H1 (cell line): ENCODE results near the gene ASB7. TPM values are rescaled to one million over a fixed set of nuclear protein-coding genes. Genes with fewer than 3 reads are reported as not detected.

Source experiments
- CTCF ChIA-PET: fragments of 300-600 bp; sonication (Branson Sonifier 250); formaldehyde crosslinking; loops from one replicate; lab custom pipeline; 2021; ENCODE audit not compliant: partially characterized antibody; lab: Charles Lee
- POLR2A ChIA-PET: fragments of 300-600 bp; sonication (Branson Sonifier 250); formaldehyde crosslinking; loops from one replicate; lab custom pipeline; 2021; ENCODE audit warnings: inconsistent platforms; ENCODE audit not compliant: partially characterized antibody; lab: Charles Lee
- DNase-seq, 2 experiments: peaks; one replicate each; pipeline versions ENCODE4 v3.0.0 to v3.0.0-alpha.2; 2010 to 2022; ENCODE audit warnings: low spot score in 2 of 2, low read depth in 1 of 2, mixed read lengths in 1 of 2
- FAIRE-seq: peaks from 2 replicates; lab custom pipeline; 2011; peaks lifted over from hg19 to GRCh38; lab: Jason Lieb, UNC
- H2AFZ ChIP-seq: 2 replicates; pipeline ENCODE4 v1.8.1; 2012; ENCODE audit warnings: low read length, inconsistent platforms
- H2AK5ac ChIP-seq: 2 replicates; pipeline ENCODE4 v1.6.1; 2013; ENCODE audit warnings: low read depth, low read length
- H2BK120ac ChIP-seq: replicated peaks from 2 replicates; pipeline ENCODE3; 2013; ENCODE audit warnings: low read depth, low read length, inconsistent platforms
- H2BK12ac ChIP-seq: 2 replicates; pipeline ENCODE4 v1.6.1; 2013; ENCODE audit warnings: low read depth, low read length
- H2BK15ac ChIP-seq: 2 replicates; pipeline ENCODE4 v1.6.1; 2013; ENCODE audit warnings: low read length
- H2BK20ac ChIP-seq: 2 replicates; pipeline ENCODE4 v1.6.1; 2013; ENCODE audit warnings: low read length
- H2BK5ac ChIP-seq: 2 replicates; pipeline ENCODE4 v1.6.1; 2013; ENCODE audit warnings: low read depth, low read length
- H3K14ac ChIP-seq: 2 replicates; pipeline ENCODE4 v1.6.1; 2013; ENCODE audit warnings: inconsistent platforms; ENCODE audit not compliant: insufficient read length
- H3K18ac ChIP-seq: 2 replicates; pipeline ENCODE4 v1.6.1; 2013; ENCODE audit warnings: low read length; ENCODE audit errors: extremely low read depth
- H3K23ac ChIP-seq: 2 replicates; pipeline ENCODE4 v1.6.1; 2013; ENCODE audit warnings: inconsistent platforms; ENCODE audit not compliant: insufficient read length
- H3K23me2 ChIP-seq: 2 replicates; pipeline ENCODE4 v1.6.1; 2013; ENCODE audit warnings: low read depth, low read length
- H3K27ac ChIP-seq: 2 replicates; pipeline ENCODE4 v1.6.1; 2011; ENCODE audit warnings: low read depth, low read length, inconsistent platforms
- H3K27me3 ChIP-seq, 4 experiments: replicated peaks in 1 of 4; 1 replicate in 1 of 4; 2 replicates in 3 of 4; pipeline versions ENCODE4 v1.6.1 to v1.8.1; 2011 to 2013; ENCODE audit warnings: low read length in 3 of 4, mild to moderate bottlenecking in 3 of 4, inconsistent platforms in 2 of 4, mixed read lengths in 2 of 4, moderate library complexity in 1 of 4; ENCODE audit not compliant: control insufficient read depth in 3 of 4, insufficient read depth in 3 of 4; ENCODE audit errors: extremely low read depth in 1 of 4
- H3K36me3 ChIP-seq, 4 experiments: 2 replicates each; pipeline versions ENCODE4 v1.6.1 to v1.8.1; 2011 to 2013; ENCODE audit warnings: mild to moderate bottlenecking in 4 of 4, low read length in 3 of 4, moderate library complexity in 2 of 4, control low read depth in 1 of 4, inconsistent platforms in 1 of 4; ENCODE audit not compliant: insufficient read depth in 4 of 4, control insufficient read depth in 2 of 4
- H3K4ac ChIP-seq: replicated peaks from 2 replicates; pipeline ENCODE3; 2013; ENCODE audit warnings: low read length, low read depth, mixed read lengths, inconsistent platforms; ENCODE audit not compliant: insufficient read length
- H3K4me1 ChIP-seq, 4 experiments: replicated peaks in 1 of 4; 1 replicate in 1 of 4; 2 replicates in 3 of 4; pipeline versions ENCODE4 v1.6.1 to v1.8.1; 2011 to 2013; ENCODE audit warnings: low read length in 3 of 4, inconsistent platforms in 2 of 4, mixed read lengths in 1 of 4; ENCODE audit not compliant: insufficient read depth in 4 of 4, control insufficient read depth in 3 of 4
- H3K4me2 ChIP-seq, 2 experiments: 2 replicates each; pipeline versions ENCODE4 v1.6.1 to v1.8.1; 2011 to 2013; ENCODE audit warnings: low read depth in 2 of 2, low read length in 2 of 2, control low read depth in 1 of 2, inconsistent platforms in 1 of 2, mild to moderate bottlenecking in 1 of 2; ENCODE audit not compliant: insufficient read depth in 1 of 2
- H3K4me3 ChIP-seq, 4 experiments: fragments of 200-600, 300-600 bp in 1 of 4; sonication (generic), shearing (Covaris generic), sonication (Bioruptor Twin) in 1 of 4; 2 replicates each; pipeline versions ENCODE4 v1.5.1 to v1.8.1; 2011 to 2016; ENCODE audit warnings: low read length in 4 of 4, low read depth in 3 of 4, control low read depth in 2 of 4, inconsistent platforms in 2 of 4, mild to moderate bottlenecking in 2 of 4, mixed read lengths in 1 of 4, moderate library complexity in 1 of 4; ENCODE audit not compliant: insufficient read depth in 2 of 4; ENCODE audit errors: extremely low read depth in 1 of 4
- H3K56ac ChIP-seq: replicated peaks from 2 replicates; pipeline ENCODE3; 2013; ENCODE audit warnings: low read depth, mild to moderate bottlenecking, mixed read lengths, low read length, inconsistent platforms; ENCODE audit not compliant: insufficient read length
- H3K79me1 ChIP-seq: 2 replicates; pipeline ENCODE4 v1.6.1; 2013; ENCODE audit warnings: low read depth, low read length, control low read depth
- H3K79me2 ChIP-seq, 2 experiments: 2 replicates each; pipeline versions ENCODE4 v1.6.1 to v1.8.1; 2012 to 2013; ENCODE audit warnings: low read length in 2 of 2, mild to moderate bottlenecking in 2 of 2, inconsistent platforms in 1 of 2; ENCODE audit not compliant: insufficient read depth in 2 of 2, control insufficient read depth in 1 of 2
- H3K9ac ChIP-seq, 4 experiments: replicated peaks in 1 of 4; 1 replicate in 1 of 4; 2 replicates in 3 of 4; pipeline versions ENCODE4 v1.6.1 to v1.8.1; 2011 to 2013; ENCODE audit warnings: low read depth in 3 of 4, low read length in 3 of 4, control low read depth in 2 of 4, mild to moderate bottlenecking in 2 of 4, moderate library complexity in 2 of 4, inconsistent platforms in 1 of 4; ENCODE audit errors: extremely low read depth in 1 of 4
- H3K9me3 ChIP-seq, 2 experiments: 2 replicates each; pipeline versions ENCODE4 v1.6.1 to v1.8.1; 2012 to 2013; ENCODE audit warnings: mild to moderate bottlenecking in 2 of 2, moderate library complexity in 2 of 2, control low read depth in 1 of 2, inconsistent platforms in 1 of 2, low read depth in 1 of 2, low read length in 1 of 2, mixed read lengths in 1 of 2; ENCODE audit not compliant: insufficient read depth in 2 of 2
- H4K20me1 ChIP-seq, 2 experiments: replicated peaks in 1 of 2; 2 replicates each; pipeline versions ENCODE3 to v1.8.1; 2011 to 2013; ENCODE audit warnings: inconsistent platforms in 2 of 2, low read length in 2 of 2, mild to moderate bottlenecking in 1 of 2; ENCODE audit not compliant: insufficient read depth in 2 of 2, control insufficient read depth in 1 of 2
- H4K5ac ChIP-seq: 2 replicates; pipeline ENCODE4 v1.6.1; 2013; ENCODE audit warnings: low read length, low read depth, mixed read lengths, inconsistent platforms; ENCODE audit not compliant: insufficient read length
- H4K8ac ChIP-seq: 2 replicates; pipeline ENCODE4 v1.8.0; 2013; ENCODE audit warnings: mild to moderate bottlenecking, moderate library complexity, low read length, inconsistent platforms; ENCODE audit not compliant: insufficient read depth; ENCODE audit errors: extremely low read depth
- H4K91ac ChIP-seq: replicated peaks from 2 replicates; pipeline ENCODE3; 2013; ENCODE audit warnings: low read length, mixed read lengths, inconsistent platforms; ENCODE audit not compliant: insufficient read length
- WGBS, 2 experiments: shearing (Covaris generic) in 1 of 2; methylation state at CpG; one replicate each; pipeline versions ENCODE4 v1.1.6 to v1.1.7; 2013 to 2015; ENCODE audit warnings: low lambda C conversion rate in 2 of 2, mixed read lengths in 2 of 2, inconsistent platforms in 1 of 2, low coverage in 1 of 2, missing lambda C conversion rate in 1 of 2; ENCODE audit not compliant: insufficient replicate concordance in 2 of 2, insufficient coverage in 1 of 2, insufficient read length in 1 of 2; ENCODE audit errors: extremely low coverage in 1 of 2, missing lambda C conversion rate in 1 of 2; 5-methylcytosine and 5-hydroxymethylcytosine counted together
- polyA plus RNA-seq, 7 experiments: library from polyadenylated mRNA; depleted of rRNA in 3 of 7; stranded (reverse) in 5 of 7; unstranded in 2 of 7; fragments of >200 nt in 5 of 7; fragments of 200-250 nt in 2 of 7; gene quantifications; 1 replicate in 5 of 7; 2 replicates in 1 of 7; 4 replicates in 1 of 7; pipeline versions ENCODE4 v1.2.1 to v1.2.3, GENCODE V29; 2011 to 2013; ENCODE audit warnings: missing spikeins in 2 of 7, mixed read lengths in 2 of 7
- total RNA-seq: library from RNA; stranded (reverse); fragmentation: NEBNext Ultra II Directional; extraction: Animal tissue kit (Norgen Biotek cat#: 25700); gene quantifications from 2 replicates; pipeline ENCODE4 v1.2.1, GENCODE V29; 2021

ASB7 gene
- total and polyA plus RNA-seq, 2 of the 8 experiments (the other 6 are each of a cell fraction or from before 2014, with no cell fraction given), result 5.2 to 12.8 TPM

DNA sequence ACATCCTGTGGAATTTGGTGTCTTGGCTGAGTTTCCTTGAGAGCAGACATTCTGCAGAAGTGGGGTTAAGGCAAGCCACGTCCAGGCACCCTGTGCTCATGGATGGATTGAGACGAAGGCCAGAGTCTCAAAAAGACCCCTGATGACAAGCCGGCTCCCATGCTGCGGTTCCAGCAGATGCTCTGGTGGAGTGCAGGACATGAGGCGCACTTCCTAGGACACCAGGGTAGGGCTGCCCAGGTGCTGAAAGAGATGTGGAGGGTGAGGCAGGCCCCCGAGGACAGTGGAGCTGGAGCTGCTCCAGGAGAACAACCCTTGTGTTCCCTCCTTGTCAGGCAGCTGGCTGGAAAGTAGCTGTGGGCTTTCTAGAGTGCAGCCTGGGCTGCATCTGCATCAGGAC is 81.0 kb downstream of the ASB7 start:
- no peaks in the 10 kb centered on the region for H3K79me2 ChIP-seq
- 92% methylated on average over 6 of the region's 6 CpGs; no CpG with 5 or more reads in 1 of the 2 experiments for WGBS, 2 experiments
- H3K27ac ChIP-seq, result no peak overlapping the region
- no peak overlapping the region for H3K9ac ChIP-seq
- FAIRE-seq, result no peak
- no peak overlapping the region for H2AK5ac ChIP-seq
- H3K4me1 ChIP-seq, result peaks cover 3 to 7% (median 5%) of the 10 kb centered on the region in 4 experiments
- no peak overlapping the region for H3K18ac ChIP-seq
- no peak overlapping the region for H2BK12ac ChIP-seq
- no peak overlapping the region for H4K5ac ChIP-seq
- 0 out of 7 replicates have a peak, but pooled peaks cover 0 to 2% (median 0%) of the 10 kb centered on the region in 4 experiments for H3K27me3 ChIP-seq
- DNase-seq, result no peak
- H3K4ac ChIP-seq, result no peak overlapping the region
- no peak overlapping the region for H3K4me2 ChIP-seq
- H4K8ac ChIP-seq, result no peak overlapping the region
- no peaks in the 10 kb centered on the region for H3K23me2 ChIP-seq
- H3K9me3 ChIP-seq, result peaks cover 14 to 25% of the 10 kb centered on the region in 2 experiments
- no peak overlapping the region for H4K91ac ChIP-seq
- no peak overlapping the region for H3K23ac ChIP-seq
- H2AFZ ChIP-seq, result no peak overlapping the region
- CTCF ChIA-PET, result interaction anchor here (1.1 to 2.9 kb wide), 8 partner anchors 8 to 193 kb away, joined by 3 to 12 read pairs (median 4); no protein-coding TSS in a partner anchor
- H3K4me3 ChIP-seq, result no peak overlapping the region
- POLR2A ChIA-PET, result interaction anchor here (1.6 kb wide), 1 partner anchor 10 kb away, joined by 3 read pairs; no protein-coding TSS in a partner anchor
- H3K79me1 ChIP-seq, result no peaks in the 10 kb centered on the region
- H2BK15ac ChIP-seq, result no peak overlapping the region
- no peak overlapping the region for H2BK120ac ChIP-seq
- H2BK5ac ChIP-seq, result no peak overlapping the region
- no peak overlapping the region for H3K56ac ChIP-seq
- H4K20me1 ChIP-seq, result no peaks in the 10 kb centered on the region
- no peaks in the 10 kb centered on the region for H3K36me3 ChIP-seq
- no peak overlapping the region for H3K14ac ChIP-seq
- H2BK20ac ChIP-seq, result no peak overlapping the region
